MCF 10A (cell line): Measurements from ENCODE around the gene ZBTB46. TPM values are rescaled to one million over a fixed set of nuclear protein-coding genes. Genes with fewer than 3 reads are reported as not detected.

ENCODE experiments used
- BruUV-seq: library from RNA; stranded (reverse); fragments of 400-500 nt; replicated peaks from 2 replicates; lab custom pipeline; 2021; lab: Mats Ljungman, UMichigan
- CTCF ChIA-PET: fragments of 300-600 bp; sonication (Branson Sonifier 250); formaldehyde crosslinking; extraction: SDS; loops from one replicate; lab custom pipeline; 2021; ENCODE audit warnings: antibody characterized with exemption, inconsistent platforms; lab: Yijun Ruan, JAX
- POLR2A ChIA-PET: fragments of 300-600, 350-650 bp; sonication (Branson Sonifier 250); formaldehyde crosslinking; extraction: SDS; loops from one replicate; lab custom pipeline; 2020; ENCODE audit warnings: antibody characterized with exemption, inconsistent platforms; lab: Yijun Ruan, JAX
- DNase-seq: peaks from one replicate; pipeline ENCODE4 v3.0.0-alpha.2; 2018; ENCODE audit not compliant: unreplicated experiment
- H3K27ac Mint-ChIP-seq: one replicate; pipeline ENCODE4 v1.8.0; 2022; ENCODE audit warnings: mild to moderate bottlenecking, low read depth, mixed read lengths; ENCODE audit not compliant: unreplicated experiment
- H3K27me3 Mint-ChIP-seq: one replicate; pipeline ENCODE4 v1.8.0; 2022; ENCODE audit warnings: mixed read lengths; ENCODE audit not compliant: insufficient read depth, unreplicated experiment
- H3K36me3 Mint-ChIP-seq: one replicate; pipeline ENCODE4 v1.8.0; 2022; ENCODE audit warnings: mild to moderate bottlenecking, moderate library complexity, mixed read lengths; ENCODE audit not compliant: insufficient read depth, unreplicated experiment
- H3K4me1 Mint-ChIP-seq: one replicate; pipeline ENCODE4 v1.8.0; 2022; ENCODE audit warnings: mixed read lengths; ENCODE audit not compliant: insufficient read depth, unreplicated experiment
- H3K4me3 Mint-ChIP-seq: one replicate; pipeline ENCODE4 v1.8.0; 2022; ENCODE audit warnings: mild to moderate bottlenecking, moderate library complexity, mixed read lengths; ENCODE audit not compliant: unreplicated experiment
- H3K9me3 Mint-ChIP-seq: one replicate; pipeline ENCODE4 v1.8.0; 2022; ENCODE audit warnings: mixed read lengths; ENCODE audit not compliant: unreplicated experiment
- CTCF ChIP-seq: fragments of 200-600 bp; IDR thresholded peaks from one replicate; pipeline ENCODE4 v1.8.0; 2022; ENCODE audit warnings: antibody characterized with exemption, mild to moderate bottlenecking; ENCODE audit not compliant: unreplicated experiment
- intact Hi-C: fragments of 100-400 bp; cut with micrococcal nuclease; formaldehyde crosslinking; loops from 2 replicates; pipeline ENCODE4 v1.14.1; 2022
- total RNA-seq: library from RNA; stranded (reverse); gene quantifications from 2 replicates; pipeline ENCODE4 v1.2.3, GENCODE V29; 2022

Gene ZBTB46
- total RNA-seq, 1 experiment from 2014 or later: 0.63 TPM

- no peaks in the 10 kb centered on the region for H3K4me1 Mint-ChIP-seq
- POLR2A ChIA-PET: interaction anchor here (1.5 kb wide), 1 partner anchor 36 kb away, joined by 7 read pairs; the partner anchor contains the start of gene TPD52L2
- TF ChIP-seq CTCF: no peak
- CTCF ChIA-PET: interaction anchor here (0.7 kb wide), 1 partner anchor 146 kb away, joined by 5 read pairs; no protein-coding TSS in a partner anchor
- DNase-seq: no peak
- no peaks in the 10 kb centered on the region for H3K36me3 Mint-ChIP-seq
- no peak overlapping the region for H3K27ac Mint-ChIP-seq
- peaks cover 19% of the 10 kb centered on the region for H3K27me3 Mint-ChIP-seq
- intact Hi-C loops: no loop called here
- no peaks in the 10 kb centered on the region for H3K9me3 Mint-ChIP-seq
- BruUV-seq: no TSS peak
- no peak overlapping the region for H3K4me3 Mint-ChIP-seq
Observed at GRCh38 chr20:63828545-63828944, 2.5 kb downstream of the ZBTB46 start.

GRCh38 chr20:63828124-63828523 is 2.9 kb downstream of the ZBTB46 start:
- Mint-ChIP-seq H3K27me3 (peaks cover 19% of the 10 kb centered on the region), H3K4me1 (no peaks in the 10 kb centered on the region), H3K36me3 (no peaks in the 10 kb centered on the region), H3K27ac (no peak overlapping the region), H3K4me3 (no peak overlapping the region), H3K9me3 (no peaks in the 10 kb centered on the region)
- CTCF ChIA-PET: interaction anchor here (0.7 kb wide), 1 partner anchor 146 kb away, joined by 5 read pairs; no protein-coding TSS in a partner anchor
- no peak for DNase-seq
- no peak for TF ChIP-seq CTCF
- BruUV-seq: no TSS peak
- intact Hi-C loops: no loop called here
- POLR2A ChIA-PET: no interaction called here

GRCh38 chr20:63826753-63827152 is 4.3 kb downstream of the ZBTB46 start:
- POLR2A ChIA-PET: no interaction called here
- Mint-ChIP-seq H3K27ac (no peak overlapping the region), H3K36me3 (no peaks in the 10 kb centered on the region), H3K9me3 (no peaks in the 10 kb centered on the region), H3K4me1 (no peaks in the 10 kb centered on the region), H3K4me3 (no peak overlapping the region), H3K27me3 (peaks cover 19% of the 10 kb centered on the region)
- DNase-seq: no peak
- CTCF ChIA-PET: interaction anchor here (0.6 kb wide), 1 partner anchor 467 kb away, joined by 3 read pairs; no protein-coding TSS in a partner anchor
- BruUV-seq: no TSS peak
- intact Hi-C loops: no loop called here
- no peak for TF ChIP-seq CTCF

- no peak for TF ChIP-seq CTCF
- CTCF ChIA-PET: interaction anchor here (0.6 kb wide), 1 partner anchor 107 kb away, joined by 3 read pairs; no protein-coding TSS in a partner anchor
- POLR2A ChIA-PET: no interaction called here
- DNase-seq: no peak
- H3K9me3 Mint-ChIP-seq: no peaks in the 10 kb centered on the region
- no peaks in the 10 kb centered on the region for H3K36me3 Mint-ChIP-seq
- H3K27ac Mint-ChIP-seq: no peak overlapping the region
- H3K27me3 Mint-ChIP-seq: peaks cover 19% of the 10 kb centered on the region
- H3K4me3 Mint-ChIP-seq: no peak overlapping the region
- no TSS peak for BruUV-seq
- intact Hi-C loops: no loop called here
- H3K4me1 Mint-ChIP-seq: no peaks in the 10 kb centered on the region
Observed at GRCh38 chr20:63825331-63826118, 5.5 kb downstream of the ZBTB46 start.
